Sigmoid colon (tissue), 4 donors: Measurements from ENCODE around the gene MLLT10.

Experiments
- CTCF ChIP-seq, 4 experiments: fragments of 450-650 bp in 3 of 4; fragments of 200-600 bp in 1 of 4; IDR thresholded peaks; one replicate each; pipeline ENCODE4 v1.5.1; 2016 to 2019; ENCODE audit warnings: antibody characterized with exemption in 4 of 4, mild to moderate bottlenecking in 3 of 4, moderate library complexity in 2 of 4
- EP300 ChIP-seq, 4 donors: sonication (generic); formaldehyde crosslinking; IDR thresholded peaks; one replicate each; pipeline ENCODE4 v1.6.1; 2017; ENCODE audit warnings: antibody characterized with exemption in 4 of 4
- POLR2A ChIP-seq, 2 donors: fragments of 450-650 bp; IDR thresholded peaks; one replicate each; pipeline ENCODE4 v1.6.1; 2016; ENCODE audit warnings: antibody characterized with exemption in 2 of 2, mild to moderate bottlenecking in 2 of 2, moderate library complexity in 2 of 2

- TF ChIP-seq POLR2A (IDR thresholded peaks at IDR 0.05) (no peak), CTCF (IDR thresholded peaks at IDR 0.05) (no peak), EP300 (IDR thresholded peaks at IDR 0.05) (no peak)
Observed at GRCh38 chr10:21733710-21734109, 199.7 kb downstream of the MLLT10 start.
